Neural progenitor cell (in vitro differentiated cells): ENCODE results near the gene BCHE.

Source experiments
- EZH2 ChIP-seq: fragments of 200-600 bp; sonication (generic); IDR thresholded peaks from 2 replicates; pipeline ENCODE4 v1.6.1; 2017; ENCODE audit warnings: antibody characterized with exemption, mild to moderate bottlenecking, moderate library complexity
- EZH2phosphoT487 ChIP-seq: fragments of 200-600 bp; sonication (generic); IDR thresholded peaks from 2 replicates; pipeline ENCODE4 v1.6.1; 2017; ENCODE audit warnings: antibody characterized with exemption
- TF ChIP-seq, protein P1 (sequence below): fragments of 200-600 bp; sonication (generic); IDR thresholded peaks from 2 replicates; pipeline ENCODE4 v1.5.1; 2017; ENCODE audit warnings: antibody characterized with exemption, mild to moderate bottlenecking

GRCh38 chr3:165805946-165806561 is 31.2 kb downstream of the BCHE start:
- TF ChIP-seq, protein P1, sequence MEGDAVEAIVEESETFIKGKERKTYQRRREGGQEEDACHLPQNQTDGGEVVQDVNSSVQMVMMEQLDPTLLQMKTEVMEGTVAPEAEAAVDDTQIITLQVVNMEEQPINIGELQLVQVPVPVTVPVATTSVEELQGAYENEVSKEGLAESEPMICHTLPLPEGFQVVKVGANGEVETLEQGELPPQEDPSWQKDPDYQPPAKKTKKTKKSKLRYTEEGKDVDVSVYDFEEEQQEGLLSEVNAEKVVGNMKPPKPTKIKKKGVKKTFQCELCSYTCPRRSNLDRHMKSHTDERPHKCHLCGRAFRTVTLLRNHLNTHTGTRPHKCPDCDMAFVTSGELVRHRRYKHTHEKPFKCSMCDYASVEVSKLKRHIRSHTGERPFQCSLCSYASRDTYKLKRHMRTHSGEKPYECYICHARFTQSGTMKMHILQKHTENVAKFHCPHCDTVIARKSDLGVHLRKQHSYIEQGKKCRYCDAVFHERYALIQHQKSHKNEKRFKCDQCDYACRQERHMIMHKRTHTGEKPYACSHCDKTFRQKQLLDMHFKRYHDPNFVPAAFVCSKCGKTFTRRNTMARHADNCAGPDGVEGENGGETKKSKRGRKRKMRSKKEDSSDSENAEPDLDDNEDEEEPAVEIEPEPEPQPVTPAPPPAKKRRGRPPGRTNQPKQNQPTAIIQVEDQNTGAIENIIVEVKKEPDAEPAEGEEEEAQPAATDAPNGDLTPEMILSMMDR, result no peak
- TF ChIP-seq EZH2 (no peak), EZH2phosphoT487 (no peak)
